GM12878 (cell line): Measurements from ENCODE around the gene UVSSA. TPM values are rescaled to one million over a fixed set of nuclear protein-coding genes. Genes with fewer than 3 reads are reported as not detected.

Experiments used
- CBFB ChIP-seq: IDR thresholded peaks from 2 replicates; pipeline ENCODE4 v1.6.1; 2016; ENCODE audit warnings: antibody characterized with exemption, low read depth
- CREM ChIP-seq: IDR thresholded peaks from 2 replicates; pipeline ENCODE4 v1.6.1; 2014; ENCODE audit warnings: antibody characterized with exemption, low read depth
- NFIC ChIP-seq: IDR thresholded peaks from 2 replicates; pipeline ENCODE4 v1.6.1; 2012; ENCODE audit warnings: low read depth, mild to moderate bottlenecking, inconsistent platforms, low read length, moderate library complexity
- POLR2AphosphoS5 ChIP-seq: IDR thresholded peaks from 2 replicates; pipeline ENCODE4 v1.6.1; 2011; ENCODE audit warnings: mild to moderate bottlenecking, low read length, inconsistent platforms
- SMARCA5 ChIP-seq: fragments of 450-650 bp; IDR thresholded peaks from 2 replicates; pipeline ENCODE4 v1.6.1; 2017; ENCODE audit warnings: mild to moderate bottlenecking
- SPI1 ChIP-seq: IDR thresholded peaks from 2 replicates; pipeline ENCODE4 v1.6.1; 2011; ENCODE audit warnings: low read depth, mild to moderate bottlenecking, low read length, moderate library complexity, borderline replicate concordance; ENCODE audit not compliant: insufficient read depth
- ZNF274 ChIP-seq: IDR thresholded peaks from one replicate; pipeline ENCODE4 v1.8.0; 2011; ENCODE audit not compliant: insufficient read length, insufficient read depth
- polyA plus RNA-seq, 11 experiments: library from polyadenylated mRNA; depleted of rRNA in 4 of 11; unstranded in 6 of 11; stranded (reverse) in 5 of 11; fragments of >200 nt; fragmentation: Nextera tagmentation in 4 of 11; fragmentation: Illumina TruSeq in 1 of 11; extraction: Ambion mirVana in 4 of 11; extraction: Trizol in 1 of 11; gene quantifications; 1 replicate in 1 of 11; 2 replicates in 10 of 11; pipeline versions ENCODE4 v1.2.1 to v1.2.3, GENCODE V29; 2011 to 2016; ENCODE audit warnings: inconsistent platforms in 2 of 11, missing spikeins in 2 of 11, low read depth in 1 of 11
- total RNA-seq, 4 experiments: library from RNA; depleted of rRNA in 3 of 4; stranded (reverse); fragments of >200 nt in 3 of 4; fragmentation: Illumina TruSeq in 1 of 4; extraction: Trizol in 1 of 4; gene quantifications; 2 replicates each; pipeline versions ENCODE4 v1.2.1 to v1.2.3, GENCODE V29; 2013 to 2021
- TF ChIP-seq, protein P1 (sequence below): IDR thresholded peaks from 2 replicates; pipeline ENCODE4 v1.6.1; 2012; ENCODE audit warnings: low read depth, low read length, improper control_type of control experiment
- TF ChIP-seq, protein P2 (sequence below): fragments of 450-650 bp; IDR thresholded peaks from 2 replicates; pipeline ENCODE4 v1.6.1; 2017; ENCODE audit warnings: mild to moderate bottlenecking, moderate library complexity

The UVSSA gene
- total and polyA plus RNA-seq, 10 of the 15 experiments (the other 5 are each of a cell fraction or from before 2014, with no cell fraction given), result 0.34 to 16.8 (median 3.6) TPM

DNA sequence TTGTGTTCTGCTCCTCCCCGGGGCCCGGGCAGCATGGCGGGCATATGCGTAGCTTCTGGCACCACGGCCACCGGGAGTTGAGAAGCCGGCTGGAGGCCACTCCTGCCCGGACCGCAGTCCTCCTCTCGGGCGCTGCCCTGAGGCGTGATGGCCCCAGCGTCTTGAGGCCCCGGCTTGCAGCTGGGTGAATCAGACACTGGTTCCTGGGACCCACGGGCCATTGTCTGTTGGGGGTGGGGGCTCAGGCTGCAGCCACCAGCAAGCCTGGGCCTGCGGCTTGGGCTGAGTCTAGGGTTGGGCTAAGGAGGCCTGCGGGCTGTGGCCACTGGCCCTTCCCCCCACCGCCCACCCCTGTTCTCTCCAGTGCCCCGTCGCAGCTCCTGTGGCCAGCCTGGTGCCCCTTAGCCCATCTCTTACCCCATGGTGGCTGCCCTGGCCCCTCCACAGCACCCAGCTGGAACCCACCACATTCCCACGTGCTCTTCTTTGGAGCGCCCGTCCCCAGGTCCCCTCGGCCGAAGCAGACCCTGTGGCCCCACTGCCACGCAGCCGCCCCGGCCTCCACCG is 6.7 kb upstream of the UVSSA start (continued):
- no peak for TF ChIP-seq SPI1
- TF ChIP-seq CBFB, result no peak
- no peak for TF ChIP-seq NFIC
- no peak for TF ChIP-seq SMARCA5
- TF ChIP-seq POLR2AphosphoS5, result no peak
- no peak for TF ChIP-seq CREM
- TF ChIP-seq, protein P1, sequence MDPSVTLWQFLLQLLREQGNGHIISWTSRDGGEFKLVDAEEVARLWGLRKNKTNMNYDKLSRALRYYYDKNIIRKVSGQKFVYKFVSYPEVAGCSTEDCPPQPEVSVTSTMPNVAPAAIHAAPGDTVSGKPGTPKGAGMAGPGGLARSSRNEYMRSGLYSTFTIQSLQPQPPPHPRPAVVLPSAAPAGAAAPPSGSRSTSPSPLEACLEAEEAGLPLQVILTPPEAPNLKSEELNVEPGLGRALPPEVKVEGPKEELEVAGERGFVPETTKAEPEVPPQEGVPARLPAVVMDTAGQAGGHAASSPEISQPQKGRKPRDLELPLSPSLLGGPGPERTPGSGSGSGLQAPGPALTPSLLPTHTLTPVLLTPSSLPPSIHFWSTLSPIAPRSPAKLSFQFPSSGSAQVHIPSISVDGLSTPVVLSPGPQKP, result no peak
- TF ChIP-seq, protein P2, sequence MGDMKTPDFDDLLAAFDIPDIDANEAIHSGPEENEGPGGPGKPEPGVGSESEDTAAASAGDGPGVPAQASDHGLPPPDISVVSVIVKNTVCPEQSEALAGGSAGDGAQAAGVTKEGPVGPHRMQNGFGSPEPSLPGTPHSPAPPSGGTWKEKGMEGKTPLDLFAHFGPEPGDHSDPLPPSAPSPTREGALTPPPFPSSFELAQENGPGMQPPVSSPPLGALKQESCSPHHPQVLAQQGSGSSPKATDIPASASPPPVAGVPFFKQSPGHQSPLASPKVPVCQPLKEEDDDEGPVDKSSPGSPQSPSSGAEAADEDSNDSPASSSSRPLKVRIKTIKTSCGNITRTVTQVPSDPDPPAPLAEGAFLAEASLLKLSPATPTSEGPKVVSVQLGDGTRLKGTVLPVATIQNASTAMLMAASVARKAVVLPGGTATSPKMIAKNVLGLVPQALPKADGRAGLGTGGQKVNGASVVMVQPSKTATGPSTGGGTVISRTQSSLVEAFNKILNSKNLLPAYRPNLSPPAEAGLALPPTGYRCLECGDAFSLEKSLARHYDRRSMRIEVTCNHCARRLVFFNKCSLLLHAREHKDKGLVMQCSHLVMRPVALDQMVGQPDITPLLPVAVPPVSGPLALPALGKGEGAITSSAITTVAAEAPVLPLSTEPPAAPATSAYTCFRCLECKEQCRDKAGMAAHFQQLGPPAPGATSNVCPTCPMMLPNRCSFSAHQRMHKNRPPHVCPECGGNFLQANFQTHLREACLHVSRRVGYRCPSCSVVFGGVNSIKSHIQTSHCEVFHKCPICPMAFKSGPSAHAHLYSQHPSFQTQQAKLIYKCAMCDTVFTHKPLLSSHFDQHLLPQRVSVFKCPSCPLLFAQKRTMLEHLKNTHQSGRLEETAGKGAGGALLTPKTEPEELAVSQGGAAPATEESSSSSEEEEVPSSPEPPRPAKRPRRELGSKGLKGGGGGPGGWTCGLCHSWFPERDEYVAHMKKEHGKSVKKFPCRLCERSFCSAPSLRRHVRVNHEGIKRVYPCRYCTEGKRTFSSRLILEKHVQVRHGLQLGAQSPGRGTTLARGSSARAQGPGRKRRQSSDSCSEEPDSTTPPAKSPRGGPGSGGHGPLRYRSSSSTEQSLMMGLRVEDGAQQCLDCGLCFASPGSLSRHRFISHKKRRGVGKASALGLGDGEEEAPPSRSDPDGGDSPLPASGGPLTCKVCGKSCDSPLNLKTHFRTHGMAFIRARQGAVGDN, result no peak
- TF ChIP-seq ZNF274, result no peak
